LNCaP clone FGC (cell line): ENCODE results near the gene JPH3.

Experiments used
- DNase-seq: peaks from one replicate; pipeline ENCODE4 v3.0.0-alpha.2; 2011; ENCODE audit warnings: low read depth
- H3K4me3 ChIP-seq: 2 replicates; pipeline ENCODE4 v1.5.1; 2011; ENCODE audit warnings: mild to moderate bottlenecking, low read depth, low read length, control low read depth
- TF ChIP-seq, protein P1 (sequence below): IDR thresholded peaks from 2 replicates; pipeline ENCODE4 v1.5.1; 2012; ENCODE audit warnings: mild to moderate bottlenecking; ENCODE audit not compliant: control insufficient read depth, insufficient read depth; ENCODE audit errors: extremely low read depth

The JPH3 gene

DNA sequence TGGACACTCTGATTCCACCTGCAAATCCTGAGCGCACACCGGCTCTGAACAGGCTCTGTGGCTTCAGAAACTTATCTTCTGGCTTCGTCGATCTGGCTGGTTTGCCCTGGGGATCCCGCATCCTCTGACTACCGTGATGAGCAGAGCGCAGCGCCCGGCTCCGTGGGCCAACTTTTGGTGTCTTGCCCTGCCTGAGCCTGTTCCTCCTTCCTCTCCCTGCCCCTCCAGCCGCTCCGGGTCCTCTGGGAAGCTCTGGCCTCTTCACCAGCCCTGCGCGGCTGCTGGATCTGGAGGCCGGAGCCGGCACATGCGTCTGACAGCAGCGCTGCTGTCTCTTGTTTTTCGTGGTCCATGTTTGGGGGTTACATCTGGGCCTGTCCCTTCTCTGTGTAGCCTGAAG is 65.6 kb downstream of the JPH3 start:
- TF ChIP-seq, protein P1, sequence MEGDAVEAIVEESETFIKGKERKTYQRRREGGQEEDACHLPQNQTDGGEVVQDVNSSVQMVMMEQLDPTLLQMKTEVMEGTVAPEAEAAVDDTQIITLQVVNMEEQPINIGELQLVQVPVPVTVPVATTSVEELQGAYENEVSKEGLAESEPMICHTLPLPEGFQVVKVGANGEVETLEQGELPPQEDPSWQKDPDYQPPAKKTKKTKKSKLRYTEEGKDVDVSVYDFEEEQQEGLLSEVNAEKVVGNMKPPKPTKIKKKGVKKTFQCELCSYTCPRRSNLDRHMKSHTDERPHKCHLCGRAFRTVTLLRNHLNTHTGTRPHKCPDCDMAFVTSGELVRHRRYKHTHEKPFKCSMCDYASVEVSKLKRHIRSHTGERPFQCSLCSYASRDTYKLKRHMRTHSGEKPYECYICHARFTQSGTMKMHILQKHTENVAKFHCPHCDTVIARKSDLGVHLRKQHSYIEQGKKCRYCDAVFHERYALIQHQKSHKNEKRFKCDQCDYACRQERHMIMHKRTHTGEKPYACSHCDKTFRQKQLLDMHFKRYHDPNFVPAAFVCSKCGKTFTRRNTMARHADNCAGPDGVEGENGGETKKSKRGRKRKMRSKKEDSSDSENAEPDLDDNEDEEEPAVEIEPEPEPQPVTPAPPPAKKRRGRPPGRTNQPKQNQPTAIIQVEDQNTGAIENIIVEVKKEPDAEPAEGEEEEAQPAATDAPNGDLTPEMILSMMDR: no peak
- no peak for DNase-seq
- no peak overlapping the region for H3K4me3 ChIP-seq

GRCh38 chr16:87669672-87670071 is 67.4 kb downstream of the JPH3 start:
- TF ChIP-seq, protein P1: no peak
- H3K4me3 ChIP-seq: no peak overlapping the region
- no peak for DNase-seq

GRCh38 chr16:87671221-87671620 is 68.9 kb downstream of the JPH3 start:
- TF ChIP-seq, protein P1: no peak
- no peak overlapping the region for H3K4me3 ChIP-seq
- DNase-seq: no peak

DNA sequence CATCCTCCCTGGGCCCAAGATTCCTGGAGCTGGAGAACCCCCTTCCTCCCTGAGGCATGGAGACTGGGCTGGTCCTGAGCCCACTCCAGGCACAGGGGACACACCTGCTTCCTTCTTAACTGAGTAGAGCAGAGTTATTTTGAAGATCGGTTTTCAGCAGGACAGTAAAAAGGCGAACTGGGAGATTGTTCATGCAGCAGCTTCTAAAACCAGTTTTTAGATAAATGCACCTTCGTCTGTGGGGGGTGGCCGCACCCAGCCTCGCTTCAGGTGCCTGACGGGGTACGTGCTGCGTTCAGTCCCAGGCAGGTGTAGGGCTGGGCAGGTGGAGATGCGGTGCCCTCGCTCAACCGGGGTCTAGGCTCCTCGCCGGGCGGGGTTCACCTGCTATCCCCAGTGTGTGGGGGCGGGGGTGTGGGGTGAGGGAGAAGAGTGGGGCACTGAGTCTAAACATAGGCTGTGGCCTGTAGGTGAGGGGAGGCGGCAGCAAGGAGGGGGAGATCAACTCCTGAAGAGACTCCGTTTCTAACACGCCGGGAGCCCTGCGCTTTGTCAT is 69.5 kb downstream of the JPH3 start:
- no peak overlapping the region for H3K4me3 ChIP-seq
- TF ChIP-seq, protein P1: no peak

DNA sequence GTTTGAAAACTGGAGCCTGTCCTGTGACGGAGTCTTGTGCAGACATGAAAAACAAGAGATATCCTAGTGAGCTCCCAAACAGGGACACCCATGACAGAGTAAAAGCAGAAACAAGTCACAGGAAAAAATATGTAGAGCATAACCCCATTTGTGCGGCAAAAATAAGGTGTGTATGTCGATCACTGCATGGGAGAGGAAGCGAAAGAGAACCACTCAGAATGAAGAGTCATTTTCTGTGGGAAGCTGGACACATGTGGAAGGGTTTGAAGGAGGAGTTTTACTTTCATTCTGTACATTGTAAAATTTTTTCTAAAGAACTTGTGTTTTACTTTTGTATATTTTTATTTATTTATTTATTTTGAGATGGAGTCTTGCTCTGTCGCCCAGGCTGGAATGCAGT is 72.1 kb downstream of the JPH3 start:
- H3K4me3 ChIP-seq: no peak overlapping the region
- TF ChIP-seq, protein P1: no peak
- DNase-seq: no peak

More for the DNA sequence above, 69.5 kb downstream of the JPH3 start:
- no peak for DNase-seq

- TF ChIP-seq, protein P1: no peak
- no peak overlapping the region for H3K4me3 ChIP-seq
- no peak for DNase-seq
Measured at GRCh38 chr16:87675111-87675719, 72.9 kb downstream of the JPH3 start.

DNA sequence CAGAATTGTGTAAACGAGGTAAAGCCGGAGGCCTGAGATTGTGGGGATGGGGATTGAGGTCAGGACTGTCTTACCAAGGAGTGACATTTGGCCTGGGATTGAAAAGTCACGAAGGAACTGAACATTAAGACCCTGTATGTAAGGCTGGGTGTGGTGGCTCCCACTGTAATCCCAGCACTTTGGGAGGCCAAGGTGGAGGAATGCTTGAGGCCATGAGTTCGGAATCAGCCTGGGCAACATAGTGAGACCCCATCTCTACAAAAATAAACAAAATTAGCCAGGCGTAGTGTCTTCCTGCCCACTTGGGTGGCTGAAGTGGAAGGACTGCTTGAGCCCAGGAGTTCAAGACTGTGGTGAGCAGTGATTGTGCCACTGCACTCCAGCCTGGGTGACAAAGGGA is 75.5 kb downstream of the JPH3 start:
- no peak overlapping the region for H3K4me3 ChIP-seq
- DNase-seq: no peak
- TF ChIP-seq, protein P1: no peak
